COLO668 (cell line): ENCODE data around the gene KRTAP3-3.
"Not testable (repeated sequence)": the region's sequence is repeated elsewhere in the genome, so short reads cannot be mapped to it uniquely, and the experiment has no call there.

Experiments
- DNase-seq: peaks from one replicate; lab custom pipeline; 2025; ENCODE audit not compliant: unreplicated experiment; lab: John Stamatoyannopoulos, UW

The KRTAP3-3 gene

GRCh38 chr17:41008811-41009210 is 14.8 kb upstream of the KRTAP3-3 start, which contains the start of gene KRTAP3-1:
Gene KRTAP3-1 (minus strand): TSS chr17:41009128. CDS start chr17:41009074, 54 bp downstream.
- peak; percentile 83 for DNase-seq

GRCh38 chr17:41004397-41004796 is 10.4 kb upstream of the KRTAP3-3 start:
- peak; percentile 33 for DNase-seq

DNA sequence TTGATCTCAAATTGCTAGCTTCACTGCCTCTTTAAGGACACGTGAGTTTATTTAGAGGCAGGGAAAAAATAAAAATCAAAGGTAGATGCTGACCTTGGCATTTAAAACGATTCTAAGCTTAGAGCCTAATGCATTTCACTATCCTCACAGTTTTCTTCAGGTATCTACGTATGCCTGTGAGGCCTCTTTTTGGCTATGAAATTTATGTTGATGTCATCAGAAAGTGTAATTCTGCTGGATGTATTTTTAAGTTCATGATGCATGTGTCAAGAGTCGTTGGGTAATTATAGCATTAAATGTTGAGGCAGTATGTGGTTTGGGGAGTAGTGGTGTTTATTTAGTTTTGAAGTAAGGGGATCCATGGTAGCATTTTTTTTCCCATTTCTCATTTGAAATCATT is 10.0 kb upstream of the KRTAP3-3 start:
- DNase-seq, result no peak

- no peak for DNase-seq
Observed at GRCh38 chr17:41002814-41003213, 8.8 kb upstream of the KRTAP3-3 start.

GRCh38 chr17:41001795-41002194 is 7.8 kb upstream of the KRTAP3-3 start:
- no peak for DNase-seq

- DNase-seq, result not testable (repeated sequence)
Observed at GRCh38 chr17:40999563-40999962, 5.6 kb upstream of the KRTAP3-3 start, which contains the start of gene KRTAP3-2. Gene KRTAP3-2 (minus strand): TSS chr17:40999906. CDS start chr17:40999853, 53 bp downstream.

DNA sequence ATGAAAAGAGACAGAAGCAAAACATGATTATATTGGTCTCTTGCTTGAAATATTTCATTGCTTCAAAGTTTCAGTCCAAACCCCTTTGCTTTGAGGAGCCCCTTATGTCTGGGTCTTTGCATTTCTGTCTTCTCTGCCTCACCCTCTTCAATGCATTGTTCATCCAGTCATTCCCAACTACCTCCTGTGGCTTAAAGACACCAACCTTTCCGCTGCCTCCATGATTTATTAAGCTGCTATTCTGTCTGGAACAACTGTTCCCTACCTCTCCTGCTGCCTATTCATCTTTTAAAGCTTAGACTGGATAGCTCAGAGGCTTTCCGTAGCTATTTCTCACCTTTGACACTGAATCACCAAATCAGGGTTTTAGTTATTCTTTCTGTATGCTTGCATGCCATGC is 3.4 kb upstream of the KRTAP3-3 start:
- DNase-seq, result no peak

DNA sequence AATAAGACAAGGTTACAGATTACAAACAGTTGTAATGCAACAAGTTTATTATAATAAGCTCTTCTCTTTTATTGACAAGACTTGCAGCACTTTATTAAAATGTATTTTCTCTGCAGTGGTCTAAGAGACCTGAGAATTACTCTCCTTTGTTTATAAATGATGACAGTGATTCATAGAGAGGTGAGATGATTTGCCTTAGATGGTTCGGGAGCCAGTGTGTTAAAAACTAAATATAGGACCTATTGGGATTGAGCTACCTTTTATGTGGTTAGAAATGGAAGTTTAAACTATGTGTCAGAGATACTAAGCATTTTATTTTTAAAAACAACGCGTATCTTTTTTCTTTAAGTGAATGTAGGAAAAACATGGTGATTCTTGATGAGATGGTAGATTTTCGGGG is 2.9 kb upstream of the KRTAP3-3 start:
- DNase-seq, result no peak

DNA sequence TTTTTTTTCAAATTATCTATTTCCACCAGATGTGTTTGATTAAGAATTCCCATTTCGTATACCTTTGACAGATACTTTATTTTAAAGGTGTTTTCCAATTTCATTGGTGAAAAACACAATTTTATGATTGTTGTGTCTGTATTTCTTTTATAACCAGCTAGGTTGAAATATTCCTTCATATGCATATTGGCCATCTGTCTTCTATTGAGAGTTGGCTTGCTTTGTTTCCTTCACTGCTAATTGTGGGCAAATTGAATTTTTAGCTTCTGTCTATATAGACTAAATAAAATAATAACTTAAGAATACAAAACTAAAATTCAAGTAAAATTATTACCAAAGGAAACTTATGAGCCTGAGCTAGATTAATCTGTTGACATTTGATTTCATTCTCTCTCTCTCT is 1.2 kb upstream of the KRTAP3-3 start:
- DNase-seq, result no peak

DNA sequence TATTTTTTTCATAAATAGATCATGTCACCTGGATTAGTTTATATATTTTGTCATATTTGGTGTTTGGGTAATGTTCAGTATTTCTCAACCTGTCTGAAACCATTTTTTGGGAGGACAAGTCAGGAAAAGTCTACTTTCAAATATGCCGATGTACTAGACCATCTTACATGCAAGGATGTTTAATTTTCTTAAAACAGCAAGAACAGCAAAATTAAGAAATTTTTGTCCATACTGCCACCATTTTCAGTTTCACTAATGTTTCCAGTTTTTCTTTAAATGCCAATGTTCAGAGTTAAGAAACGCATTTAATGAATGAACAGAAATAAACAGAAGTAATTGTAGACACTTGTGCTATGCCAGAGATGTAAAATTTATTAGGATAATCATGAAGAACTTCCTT is 880 bp downstream of the KRTAP3-3 start:
- no peak for DNase-seq

GRCh38 chr17:40992666-40993065 is 1.3 kb downstream of the KRTAP3-3 start:
- DNase-seq, result no peak

DNA sequence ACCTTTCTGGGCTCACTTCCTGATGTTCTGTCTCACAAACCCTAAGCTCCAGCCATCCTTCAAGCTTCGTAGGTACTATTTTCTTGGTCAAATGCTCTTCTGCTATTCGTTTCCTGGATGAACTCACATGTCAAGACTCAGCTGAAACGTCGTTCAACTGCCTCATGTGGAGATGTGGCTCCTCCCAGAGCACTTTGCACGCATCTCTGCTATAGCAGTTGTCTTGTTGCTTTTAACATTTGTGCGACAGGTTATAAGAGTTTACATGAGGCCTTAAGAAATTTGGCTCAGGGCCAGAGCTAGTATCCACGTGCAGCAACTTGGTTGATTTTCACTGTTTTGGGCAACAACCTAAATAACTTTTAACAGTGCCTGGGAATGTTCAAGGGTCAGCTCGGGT is 7.0 kb downstream of the KRTAP3-3 start:
- no peak for DNase-seq

GRCh38 chr17:40984226-40984625 is 9.7 kb downstream of the KRTAP3-3 start, which contains the start of gene KRT40:
Gene KRT40 (minus strand): TSS chr17:40984326. CDS start chr17:40984273, 53 bp downstream.
- DNase-seq, result no peak

GRCh38 chr17:40981115-40981514 is 12.8 kb downstream of the KRTAP3-3 start:
- no peak for DNase-seq

- no peak for DNase-seq
Observed at GRCh38 chr17:40980596-40980995, 13.4 kb downstream of the KRTAP3-3 start.

GRCh38 chr17:40980117-40980516 is 13.8 kb downstream of the KRTAP3-3 start:
- no peak for DNase-seq

- no peak for DNase-seq
Observed at GRCh38 chr17:40978575-40979151, 15.3 kb downstream of the KRTAP3-3 start.

- no peak for DNase-seq
Observed at GRCh38 chr17:40975516-40975915, 18.4 kb downstream of the KRTAP3-3 start.

DNA sequence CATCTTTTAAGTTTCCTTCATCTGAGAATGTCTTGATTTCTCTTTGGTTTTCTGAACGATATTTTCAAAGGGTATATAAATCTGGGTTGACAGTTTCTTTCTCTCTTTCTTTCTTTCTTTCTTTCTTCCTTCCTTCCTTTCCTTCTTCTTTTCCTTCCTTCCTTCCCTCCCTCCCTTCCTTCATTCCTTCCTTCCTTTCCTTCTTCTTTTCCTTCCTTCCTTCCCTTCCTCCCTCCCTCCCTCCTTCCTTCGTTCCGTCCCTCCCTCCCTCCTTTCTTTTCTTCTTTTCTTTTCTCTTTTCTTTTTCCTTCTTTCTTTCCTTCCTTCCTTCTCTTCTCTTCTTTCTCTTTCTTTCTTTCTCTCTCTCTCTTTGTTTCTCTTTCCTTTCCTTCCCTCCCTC is 19.6 kb downstream of the KRTAP3-3 start:
- no peak for DNase-seq

- DNase-seq, result no peak
Observed at GRCh38 chr17:40967582-40967981, 26.4 kb downstream of the KRTAP3-3 start.

- no peak for DNase-seq
Observed at GRCh38 chr17:40966848-40967247, 27.1 kb downstream of the KRTAP3-3 start, which contains the start of gene KRT39. Gene KRT39 (minus strand): TSS chr17:40966948. CDS start chr17:40966856, 92 bp downstream.

DNA sequence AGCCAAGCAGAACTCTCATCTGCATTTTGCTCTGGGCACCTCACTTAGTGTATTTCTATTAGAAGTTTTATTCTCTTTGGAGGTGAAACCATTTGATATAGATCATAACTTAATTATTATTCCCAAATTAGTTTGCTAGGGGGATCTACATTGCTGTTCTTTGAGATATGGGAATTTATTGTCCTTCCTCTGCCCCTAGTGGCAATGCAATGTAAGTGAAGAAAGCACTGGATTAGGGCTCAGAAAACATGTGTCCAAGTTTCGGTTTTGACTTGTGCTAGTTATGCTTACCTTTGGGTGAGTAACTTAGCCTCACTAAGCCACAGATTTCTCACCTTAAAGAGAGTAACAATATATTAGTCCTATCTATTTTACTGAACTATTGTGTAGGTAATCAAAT is 30.1 kb downstream of the KRTAP3-3 start:
- no peak for DNase-seq

GRCh38 chr17:40962059-40962561 is 31.9 kb downstream of the KRTAP3-3 start:
- no peak for DNase-seq
